Astrocyte (in vitro differentiated cells and primary cell): ENCODE measurements around the gene ANKRD24. TPM values are rescaled to one million over a fixed set of nuclear protein-coding genes. Genes with fewer than 3 reads are reported as not detected.

Source experiments
- DNase-seq: peaks from one replicate; pipeline ENCODE4 v3.0.0-alpha.2; 2010; ENCODE audit warnings: low read depth
- FAIRE-seq: peaks from 2 replicates; lab custom pipeline; 2011; peaks lifted over from hg19 to GRCh38; lab: Jason Lieb, UNC
- H2AFZ ChIP-seq: 2 replicates; pipeline ENCODE4 v1.6.0; 2012; ENCODE audit warnings: low read depth, low read length, inconsistent platforms
- H3K27ac ChIP-seq: 2 replicates; pipeline ENCODE4 v1.5.1; 2011; ENCODE audit warnings: low read depth, low read length, inconsistent platforms
- H3K27me3 ChIP-seq: 2 replicates; pipeline ENCODE4 v1.6.0; 2011; ENCODE audit warnings: low read length, inconsistent platforms; ENCODE audit not compliant: insufficient read depth
- H3K36me3 ChIP-seq: 2 replicates; pipeline ENCODE4 v1.5.1; 2011; ENCODE audit warnings: low read length, inconsistent platforms; ENCODE audit not compliant: insufficient read depth
- H3K4me1 ChIP-seq: 2 replicates; pipeline ENCODE4 v1.5.1; 2011; ENCODE audit warnings: low read length, inconsistent platforms; ENCODE audit not compliant: insufficient read depth
- H3K4me2 ChIP-seq: 2 replicates; pipeline ENCODE4 v1.6.0; 2012; ENCODE audit warnings: low read length, inconsistent platforms
- H3K4me3 ChIP-seq: 2 replicates; pipeline ENCODE4 v1.5.1; 2011; ENCODE audit warnings: low read depth, mild to moderate bottlenecking, low read length, inconsistent platforms; ENCODE audit not compliant: insufficient read depth
- H3K79me2 ChIP-seq: 2 replicates; pipeline ENCODE4 v1.6.0; 2012; ENCODE audit warnings: mild to moderate bottlenecking, low read length, inconsistent platforms; ENCODE audit not compliant: insufficient read depth
- H3K9ac ChIP-seq: 2 replicates; pipeline ENCODE4 v1.6.0; 2012; ENCODE audit warnings: mild to moderate bottlenecking, low read length, inconsistent platforms
- H3K9me3 ChIP-seq: 2 replicates; pipeline ENCODE4 v1.5.1; 2012; ENCODE audit warnings: low read depth, mild to moderate bottlenecking, low read length, inconsistent platforms; ENCODE audit not compliant: insufficient read depth
- H4K20me1 ChIP-seq: 2 replicates; pipeline ENCODE4 v1.6.0; 2012; ENCODE audit warnings: low read length, inconsistent platforms; ENCODE audit not compliant: insufficient read depth
- H3K27ac Mint-ChIP-seq: one replicate; pipeline ENCODE4 v1.8.0; 2021; ENCODE audit warnings: mild to moderate bottlenecking, mixed read lengths; ENCODE audit not compliant: unreplicated experiment
- H3K27me3 Mint-ChIP-seq: one replicate; pipeline ENCODE4 v1.8.0; 2021; ENCODE audit warnings: low read depth, mixed read lengths; ENCODE audit not compliant: unreplicated experiment
- H3K36me3 Mint-ChIP-seq: one replicate; pipeline ENCODE4 v1.8.0; 2021; ENCODE audit warnings: low read depth, mixed read lengths; ENCODE audit not compliant: unreplicated experiment
- H3K4me1 Mint-ChIP-seq: one replicate; pipeline ENCODE4 v1.8.0; 2021; ENCODE audit warnings: low read depth, mixed read lengths; ENCODE audit not compliant: unreplicated experiment
- H3K4me3 Mint-ChIP-seq: one replicate; pipeline ENCODE4 v1.8.0; 2021; ENCODE audit warnings: mild to moderate bottlenecking, moderate library complexity, mixed read lengths; ENCODE audit not compliant: unreplicated experiment
- H3K9me3 Mint-ChIP-seq: one replicate; pipeline ENCODE4 v1.8.0; 2021; ENCODE audit warnings: mild to moderate bottlenecking, mixed read lengths; ENCODE audit not compliant: unreplicated experiment
- EZH2 ChIP-seq: IDR thresholded peaks from 2 replicates; pipeline ENCODE4 v1.6.1; 2012; ENCODE audit warnings: mild to moderate bottlenecking, low read length, inconsistent platforms; ENCODE audit not compliant: insufficient read depth
- total RNA-seq: library from RNA; stranded (reverse); gene quantifications from 2 replicates; pipeline ENCODE4 v1.2.1, GENCODE V29; 2021
- TF ChIP-seq, protein P1 (sequence below): IDR thresholded peaks from 2 replicates; pipeline ENCODE4 v1.5.1; 2011; ENCODE audit warnings: low read depth, mild to moderate bottlenecking, inconsistent platforms, low read length, moderate library complexity; ENCODE audit not compliant: insufficient read depth

ANKRD24 gene
- total RNA-seq, 1 donor from 2014 or later, result 0.73 TPM

DNA sequence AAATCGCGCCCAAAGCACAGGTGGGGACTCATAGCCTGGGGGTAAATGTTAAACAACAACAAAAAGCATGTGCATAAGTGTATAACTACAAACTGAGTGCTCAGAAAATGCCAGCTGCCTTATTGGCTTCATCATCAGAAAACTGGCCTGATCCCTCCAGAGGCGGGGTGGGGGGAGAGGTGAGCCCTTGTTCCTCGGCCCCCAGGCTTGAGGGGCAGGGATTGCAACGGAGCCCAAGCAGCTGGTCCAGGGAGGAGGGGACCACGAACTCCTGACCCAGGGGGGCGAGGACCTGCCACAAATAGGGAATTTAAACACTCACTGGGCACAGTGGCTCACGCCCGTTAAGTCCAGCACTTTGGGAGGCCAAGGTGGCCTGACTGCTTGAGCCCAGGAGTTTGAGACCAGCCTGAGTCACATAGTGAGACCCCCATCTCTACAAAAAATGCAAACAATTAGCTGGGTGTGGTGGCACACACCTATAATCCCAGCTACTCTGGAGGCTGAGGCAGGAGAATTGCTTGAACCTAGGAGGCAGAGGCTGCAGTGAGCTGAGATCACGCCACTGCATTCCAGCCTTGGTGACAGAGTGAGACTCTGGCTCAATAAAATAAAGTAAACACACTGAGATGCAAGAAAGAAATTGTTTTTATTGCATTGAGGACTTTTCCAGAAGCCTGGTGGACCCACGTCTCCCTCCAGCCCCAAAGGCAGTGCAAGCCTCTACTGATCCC is 8.8 kb upstream of the ANKRD24 start:
- Histone ChIP-seq H3K27me3 (peaks cover 9% of the 10 kb centered on the region), H3K4me2 (peak overlapping the region; percentile 33), H3K27ac (no peak overlapping the region), H3K9me3 (no peaks in the 10 kb centered on the region), H3K4me3 (no peak overlapping the region), H3K9ac (no peak overlapping the region), H3K79me2 (no peaks in the 10 kb centered on the region), H3K4me1 (no peaks in the 10 kb centered on the region), H3K36me3 (no peaks in the 10 kb centered on the region), H4K20me1 (peaks cover 16% of the 10 kb centered on the region), H2AFZ (no peak overlapping the region)
- Mint-ChIP-seq H3K27ac (no peak overlapping the region), H3K4me1 (no peaks in the 10 kb centered on the region), H3K9me3 (peaks cover 5% of the 10 kb centered on the region), H3K4me3 (no peak overlapping the region), H3K36me3 (peaks cover 7% of the 10 kb centered on the region), H3K27me3 (peaks cover 27% of the 10 kb centered on the region)
- DNase-seq (no peak), FAIRE-seq (no peak)
- TF ChIP-seq, protein P1, sequence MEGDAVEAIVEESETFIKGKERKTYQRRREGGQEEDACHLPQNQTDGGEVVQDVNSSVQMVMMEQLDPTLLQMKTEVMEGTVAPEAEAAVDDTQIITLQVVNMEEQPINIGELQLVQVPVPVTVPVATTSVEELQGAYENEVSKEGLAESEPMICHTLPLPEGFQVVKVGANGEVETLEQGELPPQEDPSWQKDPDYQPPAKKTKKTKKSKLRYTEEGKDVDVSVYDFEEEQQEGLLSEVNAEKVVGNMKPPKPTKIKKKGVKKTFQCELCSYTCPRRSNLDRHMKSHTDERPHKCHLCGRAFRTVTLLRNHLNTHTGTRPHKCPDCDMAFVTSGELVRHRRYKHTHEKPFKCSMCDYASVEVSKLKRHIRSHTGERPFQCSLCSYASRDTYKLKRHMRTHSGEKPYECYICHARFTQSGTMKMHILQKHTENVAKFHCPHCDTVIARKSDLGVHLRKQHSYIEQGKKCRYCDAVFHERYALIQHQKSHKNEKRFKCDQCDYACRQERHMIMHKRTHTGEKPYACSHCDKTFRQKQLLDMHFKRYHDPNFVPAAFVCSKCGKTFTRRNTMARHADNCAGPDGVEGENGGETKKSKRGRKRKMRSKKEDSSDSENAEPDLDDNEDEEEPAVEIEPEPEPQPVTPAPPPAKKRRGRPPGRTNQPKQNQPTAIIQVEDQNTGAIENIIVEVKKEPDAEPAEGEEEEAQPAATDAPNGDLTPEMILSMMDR, result no peak
- no peak for TF ChIP-seq EZH2

DNA sequence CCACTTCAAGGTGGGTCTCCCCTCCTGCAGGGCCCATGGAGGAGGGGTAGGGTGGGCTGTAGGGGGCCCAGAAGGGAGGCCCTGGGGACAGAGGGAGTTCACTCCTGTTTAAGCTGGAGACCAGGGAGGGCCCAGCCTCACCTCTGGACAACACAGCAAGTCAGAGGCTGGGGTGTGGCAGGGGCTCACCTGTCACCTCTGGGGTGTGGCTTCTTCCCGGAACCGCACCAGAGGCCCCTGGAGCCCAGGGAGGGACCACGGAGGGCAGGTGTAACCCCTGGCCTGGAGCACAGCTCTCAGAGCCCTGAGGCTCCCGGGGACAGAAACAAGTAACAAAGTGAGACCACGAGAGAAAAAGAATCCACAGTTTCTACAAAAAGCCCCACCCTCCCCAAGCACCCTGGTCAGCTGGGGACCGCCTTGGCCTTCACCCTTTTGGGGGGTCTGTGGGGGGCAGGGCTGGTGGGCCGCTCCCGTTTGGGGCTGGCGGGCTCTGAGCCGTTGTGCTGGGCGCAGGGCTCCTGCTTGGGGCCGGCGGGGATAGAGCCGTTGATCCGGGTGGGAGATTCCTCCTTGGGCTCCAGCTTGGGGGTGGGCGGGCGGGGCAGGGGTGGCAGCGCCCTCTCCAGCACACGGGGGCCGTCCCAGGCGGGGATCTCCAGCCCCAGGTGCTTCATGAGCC is 8.1 kb upstream of the ANKRD24 start:
- Mint-ChIP-seq H3K4me1 (no peaks in the 10 kb centered on the region), H3K27me3 (peaks cover 22% of the 10 kb centered on the region), H3K9me3 (peaks cover 5% of the 10 kb centered on the region), H3K27ac (no peak overlapping the region), H3K36me3 (peaks cover 10% of the 10 kb centered on the region), H3K4me3 (no peak overlapping the region)
- Histone ChIP-seq H3K9me3 (no peaks in the 10 kb centered on the region), H3K9ac (no peak overlapping the region), H3K4me1 (no peaks in the 10 kb centered on the region), H3K36me3 (no peaks in the 10 kb centered on the region), H4K20me1 (peaks cover 19% of the 10 kb centered on the region), H3K27me3 (peaks cover 9% of the 10 kb centered on the region), H3K79me2 (no peaks in the 10 kb centered on the region), H3K4me3 (no peak overlapping the region), H3K27ac (no peak overlapping the region), H2AFZ (no peak overlapping the region), H3K4me2 (no peak overlapping the region)
- TF ChIP-seq EZH2, result no peak
- TF ChIP-seq, protein P1, result no peak
- FAIRE-seq, result no peak
- DNase-seq, result no peak
